GM23338 (cell line): ENCODE data around the gene ARHGAP27.

ENCODE experiments used
- CREB1 ChIP-seq: fragments of 250-450 bp; sonication (Bioruptor Pico); IDR thresholded peaks from 2 replicates; pipeline ENCODE4 v1.5.0; 2020; ENCODE audit warnings: low read depth, mild to moderate bottlenecking, moderate library complexity
- CTCF ChIP-seq, 2 experiments: fragments of 200-600 bp in 1 of 2; sonication (generic) in 1 of 2; conservative IDR thresholded peaks; 2 replicates each; pipeline versions ENCODE4 v1.5.1 to v1.6.1; 2016 to 2017; ENCODE audit warnings: antibody characterized with exemption in 2 of 2, low read depth in 2 of 2, mild to moderate bottlenecking in 2 of 2, moderate library complexity in 1 of 2
- ETS1 ChIP-seq: IDR thresholded peaks from 2 replicates; pipeline ENCODE4 v1.6.1; 2016; ENCODE audit warnings: antibody characterized with exemption
- EZH2 ChIP-seq: fragments of 200-600 bp; sonication (generic); IDR thresholded peaks from one replicate; pipeline ENCODE4 v1.8.0; 2017; ENCODE audit warnings: antibody characterized with exemption, mild to moderate bottlenecking, low read depth; ENCODE audit not compliant: unreplicated experiment
- EZH2phosphoT487 ChIP-seq: fragments of 200-600 bp; sonication (generic); IDR thresholded peaks from one replicate; pipeline ENCODE4 v1.8.1; 2018; ENCODE audit warnings: antibody characterized with exemption; ENCODE audit not compliant: unreplicated experiment
- POLR2AphosphoS5 ChIP-seq: IDR thresholded peaks from 2 replicates; pipeline ENCODE4 v1.6.1; 2016; ENCODE audit warnings: antibody characterized with exemption, low read depth
- STAT1 ChIP-seq: IDR thresholded peaks from one replicate; pipeline ENCODE4 v1.6.1; 2016; ENCODE audit warnings: antibody characterized with exemption; ENCODE audit not compliant: unreplicated experiment
- ZNF114 ChIP-seq: fragments of 250-450 bp; sonication (Bioruptor Pico); IDR thresholded peaks from 2 replicates; pipeline ENCODE4 v1.5.0; 2020; ENCODE audit warnings: mild to moderate bottlenecking, moderate library complexity
- TF ChIP-seq, protein P1 (sequence below): IDR thresholded peaks from one replicate; pipeline ENCODE4 v1.6.1; 2018; ENCODE audit warnings: antibody characterized with exemption; ENCODE audit not compliant: unreplicated experiment
- TF ChIP-seq, protein P2 (sequence below): fragments of 250-450 bp; sonication (Bioruptor Pico); IDR thresholded peaks from 2 replicates; pipeline ENCODE4 v1.5.0; 2020; ENCODE audit warnings: mild to moderate bottlenecking, moderate library complexity

DNA sequence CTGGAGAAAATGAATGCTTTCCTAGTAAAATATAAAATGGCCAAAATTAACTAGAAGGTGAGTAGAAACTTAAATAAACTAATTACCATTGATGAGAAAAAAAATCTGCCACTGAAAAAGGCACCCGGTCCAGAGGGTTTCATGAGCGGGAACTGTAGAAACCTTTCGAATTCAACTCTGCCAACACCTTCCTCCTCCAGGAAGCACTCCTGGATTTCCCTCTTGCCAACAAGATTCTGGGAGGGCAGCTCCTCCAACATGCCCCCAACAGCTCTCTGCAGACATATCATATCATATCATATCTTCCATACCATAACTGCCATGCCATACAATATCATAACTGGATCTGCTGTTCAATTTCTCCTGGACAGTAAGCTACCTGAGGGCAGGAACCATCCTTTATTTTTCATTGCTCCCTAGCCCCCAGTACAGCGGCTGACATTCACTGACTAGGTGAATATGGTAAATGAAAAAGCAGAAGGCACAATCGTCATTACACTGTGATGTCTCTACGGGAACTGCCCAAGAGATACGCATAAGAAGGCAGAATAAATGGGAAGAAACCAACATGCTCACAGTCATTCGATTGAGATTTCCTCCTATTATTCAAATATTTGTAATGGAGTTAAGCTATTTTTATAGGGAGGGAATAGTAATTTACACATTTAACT is 9.2 kb downstream of the ARHGAP27 start:
- TF ChIP-seq CTCF (conservative IDR thresholded peaks at IDR 0.05; ENCODE audit: low read depth in 2 of 2) (no peak), EZH2phosphoT487 (no peak), EZH2 (no peak), POLR2AphosphoS5 (no peak), CREB1 (CRISPR knock-in tag) (no peak), STAT1 (no peak), ETS1 (no peak), ZNF114 (CRISPR knock-in tag) (no peak)
- TF ChIP-seq, protein P1, sequence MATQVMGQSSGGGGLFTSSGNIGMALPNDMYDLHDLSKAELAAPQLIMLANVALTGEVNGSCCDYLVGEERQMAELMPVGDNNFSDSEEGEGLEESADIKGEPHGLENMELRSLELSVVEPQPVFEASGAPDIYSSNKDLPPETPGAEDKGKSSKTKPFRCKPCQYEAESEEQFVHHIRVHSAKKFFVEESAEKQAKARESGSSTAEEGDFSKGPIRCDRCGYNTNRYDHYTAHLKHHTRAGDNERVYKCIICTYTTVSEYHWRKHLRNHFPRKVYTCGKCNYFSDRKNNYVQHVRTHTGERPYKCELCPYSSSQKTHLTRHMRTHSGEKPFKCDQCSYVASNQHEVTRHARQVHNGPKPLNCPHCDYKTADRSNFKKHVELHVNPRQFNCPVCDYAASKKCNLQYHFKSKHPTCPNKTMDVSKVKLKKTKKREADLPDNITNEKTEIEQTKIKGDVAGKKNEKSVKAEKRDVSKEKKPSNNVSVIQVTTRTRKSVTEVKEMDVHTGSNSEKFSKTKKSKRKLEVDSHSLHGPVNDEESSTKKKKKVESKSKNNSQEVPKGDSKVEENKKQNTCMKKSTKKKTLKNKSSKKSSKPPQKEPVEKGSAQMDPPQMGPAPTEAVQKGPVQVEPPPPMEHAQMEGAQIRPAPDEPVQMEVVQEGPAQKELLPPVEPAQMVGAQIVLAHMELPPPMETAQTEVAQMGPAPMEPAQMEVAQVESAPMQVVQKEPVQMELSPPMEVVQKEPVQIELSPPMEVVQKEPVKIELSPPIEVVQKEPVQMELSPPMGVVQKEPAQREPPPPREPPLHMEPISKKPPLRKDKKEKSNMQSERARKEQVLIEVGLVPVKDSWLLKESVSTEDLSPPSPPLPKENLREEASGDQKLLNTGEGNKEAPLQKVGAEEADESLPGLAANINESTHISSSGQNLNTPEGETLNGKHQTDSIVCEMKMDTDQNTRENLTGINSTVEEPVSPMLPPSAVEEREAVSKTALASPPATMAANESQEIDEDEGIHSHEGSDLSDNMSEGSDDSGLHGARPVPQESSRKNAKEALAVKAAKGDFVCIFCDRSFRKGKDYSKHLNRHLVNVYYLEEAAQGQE, result no peak
- TF ChIP-seq, protein P2, sequence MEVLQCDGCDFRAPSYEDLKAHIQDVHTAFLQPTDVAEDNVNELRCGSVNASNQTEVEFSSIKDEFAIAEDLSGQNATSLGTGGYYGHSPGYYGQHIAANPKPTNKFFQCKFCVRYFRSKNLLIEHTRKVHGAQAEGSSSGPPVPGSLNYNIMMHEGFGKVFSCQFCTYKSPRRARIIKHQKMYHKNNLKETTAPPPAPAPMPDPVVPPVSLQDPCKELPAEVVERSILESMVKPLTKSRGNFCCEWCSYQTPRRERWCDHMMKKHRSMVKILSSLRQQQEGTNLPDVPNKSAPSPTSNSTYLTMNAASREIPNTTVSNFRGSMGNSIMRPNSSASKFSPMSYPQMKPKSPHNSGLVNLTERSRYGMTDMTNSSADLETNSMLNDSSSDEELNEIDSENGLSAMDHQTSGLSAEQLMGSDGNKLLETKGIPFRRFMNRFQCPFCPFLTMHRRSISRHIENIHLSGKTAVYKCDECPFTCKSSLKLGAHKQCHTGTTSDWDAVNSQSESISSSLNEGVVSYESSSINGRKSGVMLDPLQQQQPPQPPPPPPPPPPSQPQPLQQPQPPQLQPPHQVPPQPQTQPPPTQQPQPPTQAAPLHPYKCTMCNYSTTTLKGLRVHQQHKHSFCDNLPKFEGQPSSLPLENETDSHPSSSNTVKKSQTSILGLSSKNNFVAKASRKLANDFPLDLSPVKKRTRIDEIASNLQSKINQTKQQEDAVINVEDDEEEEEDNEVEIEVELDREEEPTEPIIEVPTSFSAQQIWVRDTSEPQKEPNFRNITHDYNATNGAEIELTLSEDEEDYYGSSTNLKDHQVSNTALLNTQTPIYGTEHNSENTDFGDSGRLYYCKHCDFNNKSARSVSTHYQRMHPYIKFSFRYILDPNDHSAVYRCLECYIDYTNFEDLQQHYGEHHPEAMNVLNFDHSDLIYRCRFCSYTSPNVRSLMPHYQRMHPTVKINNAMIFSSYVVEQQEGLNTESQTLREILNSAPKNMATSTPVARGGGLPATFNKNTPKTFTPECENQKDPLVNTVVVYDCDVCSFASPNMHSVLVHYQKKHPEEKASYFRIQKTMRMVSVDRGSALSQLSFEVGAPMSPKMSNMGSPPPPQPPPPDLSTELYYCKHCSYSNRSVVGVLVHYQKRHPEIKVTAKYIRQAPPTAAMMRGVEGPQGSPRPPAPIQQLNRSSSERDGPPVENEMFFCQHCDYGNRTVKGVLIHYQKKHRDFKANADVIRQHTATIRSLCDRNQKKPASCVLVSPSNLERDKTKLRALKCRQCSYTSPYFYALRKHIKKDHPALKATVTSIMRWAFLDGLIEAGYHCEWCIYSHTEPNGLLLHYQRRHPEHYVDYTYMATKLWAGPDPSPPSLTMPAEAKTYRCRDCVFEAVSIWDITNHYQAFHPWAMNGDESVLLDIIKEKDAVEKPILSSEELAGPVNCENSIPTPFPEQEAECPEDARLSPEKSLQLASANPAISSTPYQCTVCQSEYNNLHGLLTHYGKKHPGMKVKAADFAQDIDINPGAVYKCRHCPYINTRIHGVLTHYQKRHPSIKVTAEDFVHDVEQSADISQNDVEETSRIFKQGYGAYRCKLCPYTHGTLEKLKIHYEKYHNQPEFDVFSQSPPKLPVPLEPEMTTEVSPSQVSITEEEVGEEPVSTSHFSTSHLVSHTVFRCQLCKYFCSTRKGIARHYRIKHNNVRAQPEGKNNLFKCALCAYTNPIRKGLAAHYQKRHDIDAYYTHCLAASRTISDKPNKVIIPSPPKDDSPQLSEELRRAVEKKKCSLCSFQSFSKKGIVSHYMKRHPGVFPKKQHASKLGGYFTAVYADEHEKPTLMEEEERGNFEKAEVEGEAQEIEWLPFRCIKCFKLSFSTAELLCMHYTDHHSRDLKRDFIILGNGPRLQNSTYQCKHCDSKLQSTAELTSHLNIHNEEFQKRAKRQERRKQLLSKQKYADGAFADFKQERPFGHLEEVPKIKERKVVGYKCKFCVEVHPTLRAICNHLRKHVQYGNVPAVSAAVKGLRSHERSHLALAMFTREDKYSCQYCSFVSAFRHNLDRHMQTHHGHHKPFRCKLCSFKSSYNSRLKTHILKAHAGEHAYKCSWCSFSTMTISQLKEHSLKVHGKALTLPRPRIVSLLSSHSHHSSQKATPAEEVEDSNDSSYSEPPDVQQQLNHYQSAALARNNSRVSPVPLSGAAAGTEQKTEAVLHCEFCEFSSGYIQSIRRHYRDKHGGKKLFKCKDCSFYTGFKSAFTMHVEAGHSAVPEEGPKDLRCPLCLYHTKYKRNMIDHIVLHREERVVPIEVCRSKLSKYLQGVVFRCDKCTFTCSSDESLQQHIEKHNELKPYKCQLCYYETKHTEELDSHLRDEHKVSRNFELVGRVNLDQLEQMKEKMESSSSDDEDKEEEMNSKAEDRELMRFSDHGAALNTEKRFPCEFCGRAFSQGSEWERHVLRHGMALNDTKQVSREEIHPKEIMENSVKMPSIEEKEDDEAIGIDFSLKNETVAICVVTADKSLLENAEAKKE, result no peak
